B cell (primary cell): ENCODE results near the gene EGFR. TPM values are rescaled to one million over a fixed set of nuclear protein-coding genes. Genes with fewer than 3 reads are reported as not detected.

Experiments
- ATAC-seq: fragments of 200-7000 bp; cut with Tn5 transposase; one replicate; pipeline ENCODE4 v1.10.0; 2021; ENCODE audit warnings: low read depth, mild to moderate bottlenecking, moderate number of reproducible peaks, moderate library complexity
- CTCF ChIA-PET: fragments of 350-600 bp; sonication (Branson Sonifier 250); formaldehyde crosslinking; loops from one replicate; lab custom pipeline; 2021; ENCODE audit warnings: antibody characterized with exemption, inconsistent platforms; lab: Charles Lee
- POLR2A ChIA-PET: fragments of 350-600 bp; sonication (Branson Sonifier 250); formaldehyde crosslinking; loops from one replicate; lab custom pipeline; 2021; ENCODE audit warnings: antibody characterized with exemption; lab: Charles Lee
- DNase-seq: peaks from one replicate; pipeline ENCODE4 v3.0.0; 2013
- H2AFZ ChIP-seq: 2 replicates; pipeline ENCODE4 v1.6.1; 2012; ENCODE audit warnings: mild to moderate bottlenecking, low read depth, low read length; ENCODE audit not compliant: insufficient read depth, poor library complexity, severe bottlenecking
- H3K27ac ChIP-seq, 2 donors: 1 replicate in 1 of 2; 2 replicates in 1 of 2; pipeline ENCODE4 v1.5.1; 2012 to 2013; ENCODE audit warnings: low read length in 2 of 2, mild to moderate bottlenecking in 2 of 2, moderate library complexity in 1 of 2
- H3K27me3 ChIP-seq, 4 experiments: fragments of 200-600 bp in 1 of 4; sonication (generic) in 1 of 4; replicated peaks in 1 of 4; 1 replicate in 2 of 4; 2 replicates in 2 of 4; pipeline versions ENCODE4 v1.6.1 to v1.7.0; 2013 to 2016; ENCODE audit warnings: low read length in 3 of 4, mild to moderate bottlenecking in 2 of 4, mixed read lengths in 1 of 4, moderate library complexity in 1 of 4; ENCODE audit not compliant: insufficient read depth in 4 of 4, control insufficient read depth in 3 of 4; ENCODE audit errors: control extremely low read depth in 1 of 4
- H3K36me3 ChIP-seq, 2 experiments: replicated peaks in 1 of 2; 1 replicate in 1 of 2; 2 replicates in 1 of 2; pipeline versions ENCODE4 v1.6.1 to v1.7.1; 2013; ENCODE audit warnings: low read length in 1 of 2; ENCODE audit not compliant: insufficient read depth in 2 of 2, control insufficient read depth in 1 of 2; ENCODE audit errors: control extremely low read depth in 1 of 2, extremely low read depth in 1 of 2
- H3K4me1 ChIP-seq, 2 donors: fragments of 200-600 bp in 1 of 2; sonication (generic) in 1 of 2; 1 replicate in 1 of 2; 2 replicates in 1 of 2; pipeline versions ENCODE4 v1.5.1 to v1.6.1; 2013 to 2017; ENCODE audit warnings: low read length in 2 of 2; ENCODE audit not compliant: control insufficient read depth in 2 of 2, insufficient read depth in 2 of 2
- H3K4me2 ChIP-seq: replicated peaks from 2 replicates; pipeline ENCODE3; 2012; ENCODE audit warnings: mild to moderate bottlenecking, low read depth, low read length; ENCODE audit not compliant: poor library complexity, severe bottlenecking
- H3K4me3 ChIP-seq, 5 experiments: fragments of 200-600 bp in 1 of 5; sonication (generic) in 1 of 5; 1 replicate in 3 of 5; 2 replicates in 2 of 5; pipeline versions ENCODE4 v1.5.1 to v1.7.0; 2011 to 2016; ENCODE audit warnings: low read length in 4 of 5, mild to moderate bottlenecking in 4 of 5, low read depth in 2 of 5, control low read depth in 1 of 5, moderate library complexity in 1 of 5; ENCODE audit not compliant: insufficient read depth in 1 of 5; ENCODE audit errors: control extremely low read depth in 1 of 5, extremely low read depth in 1 of 5
- H3K79me2 ChIP-seq: fragments of 200-600 bp; sonication (generic); one replicate; pipeline ENCODE4 v1.6.0; 2016; ENCODE audit warnings: low read length; ENCODE audit not compliant: control insufficient read depth, insufficient read depth
- H3K9ac ChIP-seq: fragments of 200-600 bp; sonication (generic); 2 replicates; pipeline ENCODE4 v1.6.1; 2017; ENCODE audit warnings: mild to moderate bottlenecking, low read length, moderate library complexity
- H3K9me3 ChIP-seq, 3 donors: one replicate each; pipeline versions ENCODE4 v1.6.1 to v1.7.1; 2013; ENCODE audit warnings: low read length in 2 of 3; ENCODE audit not compliant: control insufficient read depth in 2 of 3, insufficient read depth in 1 of 3; ENCODE audit errors: control extremely low read depth in 1 of 3
- H4K20me1 ChIP-seq: 2 replicates; pipeline ENCODE4 v1.6.0; 2012; ENCODE audit warnings: mild to moderate bottlenecking, low read length; ENCODE audit not compliant: insufficient read depth, control insufficient read depth, poor library complexity, severe bottlenecking
- H3K27ac Mint-ChIP-seq: one replicate; pipeline ENCODE4 v1.8.0; 2021; ENCODE audit warnings: mixed read lengths
- H3K27me3 Mint-ChIP-seq: one replicate; pipeline ENCODE4 v1.8.0; 2021; ENCODE audit warnings: mixed read lengths
- H3K4me1 Mint-ChIP-seq: one replicate; pipeline ENCODE4 v1.8.0; 2021; ENCODE audit warnings: mixed read lengths
- H3K4me3 Mint-ChIP-seq: one replicate; pipeline ENCODE4 v1.8.0; 2021; ENCODE audit warnings: mixed read lengths
- H3K9me3 Mint-ChIP-seq: one replicate; pipeline ENCODE4 v1.8.0; 2022; ENCODE audit warnings: mixed read lengths; ENCODE audit not compliant: insufficient read depth
- EZH2 ChIP-seq: IDR thresholded peaks from 2 replicates; pipeline ENCODE4 v1.6.1; 2012; ENCODE audit warnings: borderline replicate concordance, low read depth, mild to moderate bottlenecking, moderate library complexity, low read length; ENCODE audit not compliant: insufficient read depth, poor library complexity, severe bottlenecking
- WGBS: methylation state at CpG from one replicate; pipeline ENCODE4 v1.1.5; 2013; ENCODE audit warnings: missing lambda C conversion rate; ENCODE audit not compliant: insufficient coverage; 5-methylcytosine and 5-hydroxymethylcytosine counted together
- intact Hi-C: fragments of 100-400 bp; cut with micrococcal nuclease; formaldehyde crosslinking; loops from one replicate; pipeline ENCODE4 v1.10.0; 2022
- polyA plus RNA-seq: library from polyadenylated mRNA; depleted of rRNA; stranded (reverse); fragments of >200 nt; gene quantifications from 2 replicates; pipeline ENCODE4 v1.2.3, GENCODE V29; 2012
- total RNA-seq, 2 donors: library from RNA; stranded (reverse); fragments of 120-200 nt in 1 of 2; gene quantifications; 1 replicate in 1 of 2; 2 replicates in 1 of 2; pipeline versions ENCODE4 v1.2.3 to v1.2.4, GENCODE V29; 2013 to 2022
- TF ChIP-seq, protein P1 (sequence below): fragments of 200-600 bp; IDR thresholded peaks from one replicate; pipeline ENCODE4 v1.8.0; 2022; ENCODE audit warnings: antibody characterized with exemption, mild to moderate bottlenecking

EGFR gene
- total and polyA plus RNA-seq, 2 donors (not counting 1 experiment from before 2014, with no cell fraction given) = not detected

DNA sequence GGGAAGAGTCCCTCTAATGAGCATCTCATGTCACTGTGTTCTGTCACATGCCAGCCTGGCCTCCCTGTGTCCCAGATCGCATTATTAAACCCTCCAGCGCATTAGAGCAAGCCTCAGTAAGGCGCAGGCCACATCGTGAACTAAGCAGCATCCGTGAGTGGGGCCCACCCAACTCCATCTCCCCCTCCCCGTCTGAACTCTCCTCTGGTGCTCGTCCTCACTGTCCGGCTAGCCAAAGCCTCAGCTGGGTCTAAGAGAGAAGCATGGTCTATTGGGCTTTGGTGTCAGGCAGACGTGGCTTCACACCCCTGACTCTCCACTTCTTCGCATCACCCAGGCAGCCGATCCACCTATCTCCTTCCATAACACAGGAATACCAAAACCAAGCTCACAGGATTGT lies 181.6 kb downstream of the EGFR start:
- Histone ChIP-seq H4K20me1 (no peaks in the 10 kb centered on the region), H2AFZ (no peak overlapping the region), H3K9me3 (peaks cover 0 to 5% (median 0%) of the 10 kb centered on the region in 3 donors), H3K27ac (no peak overlapping the region), H3K36me3 (no peaks in the 10 kb centered on the region), H3K4me2 (no peak overlapping the region), H3K4me1 (no peaks in the 10 kb centered on the region), H3K79me2 (no peaks in the 10 kb centered on the region), H3K27me3 (no peaks in the 10 kb centered on the region), H3K4me3 (no peak overlapping the region), H3K9ac (no peak overlapping the region)
- Mint-ChIP-seq H3K27me3 (peaks cover 7% of the 10 kb centered on the region), H3K27ac (no peak overlapping the region), H3K9me3 (no peaks in the 10 kb centered on the region), H3K4me3 (no peak overlapping the region), H3K4me1 (no peaks in the 10 kb centered on the region)
- ATAC-seq (no peak), DNase-seq (no peak)
- POLR2A ChIA-PET = no interaction called here
- 95% methylated on average over 9 of the region's 11 CpGs for WGBS
- TF ChIP-seq EZH2 = no peak
- TF ChIP-seq, protein P1, sequence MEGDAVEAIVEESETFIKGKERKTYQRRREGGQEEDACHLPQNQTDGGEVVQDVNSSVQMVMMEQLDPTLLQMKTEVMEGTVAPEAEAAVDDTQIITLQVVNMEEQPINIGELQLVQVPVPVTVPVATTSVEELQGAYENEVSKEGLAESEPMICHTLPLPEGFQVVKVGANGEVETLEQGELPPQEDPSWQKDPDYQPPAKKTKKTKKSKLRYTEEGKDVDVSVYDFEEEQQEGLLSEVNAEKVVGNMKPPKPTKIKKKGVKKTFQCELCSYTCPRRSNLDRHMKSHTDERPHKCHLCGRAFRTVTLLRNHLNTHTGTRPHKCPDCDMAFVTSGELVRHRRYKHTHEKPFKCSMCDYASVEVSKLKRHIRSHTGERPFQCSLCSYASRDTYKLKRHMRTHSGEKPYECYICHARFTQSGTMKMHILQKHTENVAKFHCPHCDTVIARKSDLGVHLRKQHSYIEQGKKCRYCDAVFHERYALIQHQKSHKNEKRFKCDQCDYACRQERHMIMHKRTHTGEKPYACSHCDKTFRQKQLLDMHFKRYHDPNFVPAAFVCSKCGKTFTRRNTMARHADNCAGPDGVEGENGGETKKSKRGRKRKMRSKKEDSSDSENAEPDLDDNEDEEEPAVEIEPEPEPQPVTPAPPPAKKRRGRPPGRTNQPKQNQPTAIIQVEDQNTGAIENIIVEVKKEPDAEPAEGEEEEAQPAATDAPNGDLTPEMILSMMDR = no peak
- intact Hi-C loops = no loop called here
- CTCF ChIA-PET = no interaction called here

DNA sequence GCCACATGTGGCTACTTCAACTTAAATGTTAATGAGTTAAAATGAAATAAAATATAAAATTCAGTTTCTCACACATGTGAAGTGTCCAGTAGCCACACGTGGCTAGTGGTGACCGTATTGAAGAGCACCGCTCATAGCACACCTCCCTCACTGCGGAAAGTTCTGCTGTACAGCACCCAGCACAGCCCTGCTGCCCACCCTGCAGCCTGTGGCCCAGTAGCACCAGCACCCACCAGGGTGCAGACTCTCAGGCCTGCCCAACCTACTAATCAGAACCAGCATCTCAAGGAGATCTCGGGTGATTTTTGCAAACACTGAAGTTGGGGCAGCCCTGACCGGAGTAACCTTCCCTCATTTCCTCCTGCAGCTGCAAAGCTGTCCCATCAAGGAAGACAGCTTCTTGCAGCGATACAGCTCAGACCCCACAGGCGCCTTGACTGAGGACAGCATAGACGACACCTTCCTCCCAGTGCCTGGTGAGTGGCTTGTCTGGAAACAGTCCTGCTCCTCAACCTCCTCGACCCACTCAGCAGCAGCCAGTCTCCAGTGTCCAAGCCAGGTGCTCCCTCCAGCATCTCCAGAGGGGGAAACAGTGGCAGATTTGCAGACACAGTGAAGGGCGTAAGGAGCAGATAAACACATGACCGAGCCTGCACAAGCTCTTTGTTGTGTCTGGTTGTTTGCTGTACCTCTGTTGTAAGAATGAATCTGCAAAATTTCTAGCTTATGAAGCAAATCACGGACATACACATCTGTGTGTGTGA lies 183.5 kb downstream of the EGFR start:
- H3K27me3 ChIP-seq = no peaks in the 10 kb centered on the region
- H3K79me2 ChIP-seq = no peaks in the 10 kb centered on the region
- no peaks in the 10 kb centered on the region for H4K20me1 ChIP-seq
- H3K4me3 Mint-ChIP-seq = no peak overlapping the region
- CTCF ChIA-PET = no interaction called here
- H3K27ac ChIP-seq = no peak overlapping the region
- no peak overlapping the region for H3K9ac ChIP-seq
- no peak overlapping the region for H3K4me2 ChIP-seq
- no peak for ATAC-seq
- POLR2A ChIA-PET = no interaction called here
- H3K36me3 ChIP-seq = no peaks in the 10 kb centered on the region
- WGBS = 79% methylated on average over 13 of the region's 13 CpGs
- H3K4me1 ChIP-seq = no peaks in the 10 kb centered on the region
- no peak for DNase-seq
- intact Hi-C loops = no loop called here
- no peak overlapping the region for H2AFZ ChIP-seq
- TF ChIP-seq, protein P1 = no peak
- TF ChIP-seq EZH2 = no peak
- no peaks in the 10 kb centered on the region for H3K9me3 Mint-ChIP-seq
- H3K27me3 Mint-ChIP-seq = peaks cover 2% of the 10 kb centered on the region
- H3K4me1 Mint-ChIP-seq = no peaks in the 10 kb centered on the region
- H3K27ac Mint-ChIP-seq = no peak overlapping the region
- no peak overlapping the region for H3K4me3 ChIP-seq
- H3K9me3 ChIP-seq = peaks cover 0 to 5% (median 0%) of the 10 kb centered on the region in 3 donors
